Measurements from ENCODE around the gene SOX1.

SOX1 gene

GRCh38 chr13:112067116-112067741 lies at the start of gene SOX1:
Gene SOX1 (plus strand): TSS chr13:112067149. CDS start chr13:112067659, 510 bp downstream.
- DNase-seq (ENCODE audit: low spot score), result no peak

DNA sequence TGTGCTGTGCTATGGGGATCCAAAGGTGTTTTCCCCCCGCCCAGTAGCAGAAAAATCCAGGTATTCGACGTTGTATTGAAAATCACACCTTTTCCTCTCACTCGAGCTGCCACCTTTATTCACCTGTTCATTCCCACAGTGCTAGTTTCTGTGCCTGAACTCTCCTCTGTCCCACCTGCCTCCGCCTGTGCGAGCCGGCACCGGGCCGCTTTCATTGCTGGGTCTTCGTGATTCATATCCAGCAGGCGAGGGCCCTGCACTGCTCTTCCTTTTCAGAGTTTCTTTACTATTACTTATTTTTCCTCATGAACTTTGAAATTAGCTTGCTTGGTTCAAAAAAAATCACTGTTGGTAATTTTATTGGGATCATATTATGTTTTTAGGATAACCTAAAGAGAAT lies 42.4 kb upstream of the SOX1 start:
- DNase-seq (ENCODE audit: low spot score), result no peak

DNA sequence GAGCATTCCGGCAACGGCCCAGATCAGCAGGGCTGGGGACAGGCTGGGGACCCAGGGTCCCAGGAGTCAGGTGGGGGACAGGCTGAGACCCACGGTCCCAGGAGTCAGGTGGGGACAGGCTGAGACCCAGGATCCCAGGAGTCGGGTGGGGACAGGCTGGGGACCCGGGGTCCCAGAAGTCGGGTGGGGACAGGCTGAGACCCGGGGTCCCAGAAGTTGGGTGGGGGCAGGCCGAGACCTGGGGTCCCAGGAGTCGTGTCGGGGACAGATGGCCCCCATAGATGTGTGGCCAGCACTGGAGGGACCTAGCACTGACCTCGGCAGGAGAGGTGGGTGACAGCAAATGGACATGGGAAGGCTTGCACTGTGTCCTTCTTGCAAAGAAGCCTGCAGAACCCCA lies 39.7 kb upstream of the SOX1 start:
- DNase-seq (ENCODE audit: low spot score), result no peak

DNA sequence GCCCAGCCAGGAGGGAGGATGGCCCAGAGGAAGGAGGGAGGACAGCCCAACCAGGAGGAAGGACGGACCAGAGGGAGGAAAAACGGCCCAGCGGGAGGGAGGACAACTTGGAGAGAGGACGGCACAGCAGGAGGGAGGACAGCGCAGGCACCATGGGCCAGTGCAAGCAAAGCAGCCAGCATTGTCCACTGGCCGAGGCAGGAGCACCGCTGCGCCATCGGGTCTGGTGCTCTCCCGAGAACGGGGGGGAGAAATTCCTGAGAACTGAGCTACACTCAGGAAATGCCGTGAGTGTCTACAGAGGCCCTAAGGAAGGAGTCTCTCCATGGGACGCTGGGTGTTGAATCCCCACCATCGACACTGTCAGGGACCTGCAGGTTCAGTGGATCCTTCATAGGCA lies 38.5 kb upstream of the SOX1 start:
- no peak for DNase-seq (ENCODE audit: low spot score)

GRCh38 chr13:112029143-112029542 lies 37.8 kb upstream of the SOX1 start:
- no peak for DNase-seq (ENCODE audit: low spot score)

DNA sequence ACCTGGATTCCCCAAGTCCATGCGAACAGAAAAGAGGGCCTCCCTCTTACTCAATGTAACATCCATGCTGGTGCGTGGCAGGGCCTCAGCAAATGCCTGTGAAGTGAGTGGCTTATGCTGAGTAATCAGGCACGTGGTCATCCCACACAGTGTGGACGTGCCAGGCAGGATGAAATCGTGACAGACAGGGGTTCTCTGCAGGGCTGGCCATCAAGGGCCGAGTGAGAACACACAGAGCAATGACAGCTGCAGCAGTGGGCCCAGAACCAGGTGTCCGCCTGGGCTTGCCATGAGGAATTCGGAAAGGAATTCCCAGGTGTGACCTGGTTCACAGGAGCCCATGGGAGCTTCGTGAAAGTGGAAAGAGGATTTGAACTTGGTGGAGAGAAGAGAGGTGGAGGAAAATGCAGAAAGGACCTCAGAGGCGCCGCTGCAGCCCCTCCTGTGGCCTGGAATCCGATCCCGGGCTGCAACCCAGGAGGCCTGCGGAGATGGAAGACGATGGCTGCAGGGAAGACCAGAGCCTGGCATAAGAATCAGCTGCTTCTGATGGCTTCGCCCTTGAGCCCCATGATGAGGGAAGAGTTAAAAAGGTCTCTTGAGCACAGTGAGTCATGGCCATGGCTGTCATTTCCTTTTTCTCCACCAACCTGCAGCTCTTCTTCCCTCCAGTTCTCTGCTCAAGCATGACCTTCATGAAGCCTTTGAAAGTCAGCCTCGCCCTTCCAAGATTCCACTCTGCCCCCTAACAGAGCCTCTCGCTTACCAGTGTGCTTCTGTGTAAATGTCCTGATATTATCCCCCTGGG lies 34.6 kb upstream of the SOX1 start:
- no peak for DNase-seq (ENCODE audit: low spot score)

GRCh38 chr13:112034231-112034630 lies 32.7 kb upstream of the SOX1 start:
- no peak for DNase-seq (ENCODE audit: low spot score)

- no peak for DNase-seq (ENCODE audit: low spot score)
These were observed 32.1 kb upstream of the SOX1 start for GRCh38 chr13:112034846-112035245.

DNA sequence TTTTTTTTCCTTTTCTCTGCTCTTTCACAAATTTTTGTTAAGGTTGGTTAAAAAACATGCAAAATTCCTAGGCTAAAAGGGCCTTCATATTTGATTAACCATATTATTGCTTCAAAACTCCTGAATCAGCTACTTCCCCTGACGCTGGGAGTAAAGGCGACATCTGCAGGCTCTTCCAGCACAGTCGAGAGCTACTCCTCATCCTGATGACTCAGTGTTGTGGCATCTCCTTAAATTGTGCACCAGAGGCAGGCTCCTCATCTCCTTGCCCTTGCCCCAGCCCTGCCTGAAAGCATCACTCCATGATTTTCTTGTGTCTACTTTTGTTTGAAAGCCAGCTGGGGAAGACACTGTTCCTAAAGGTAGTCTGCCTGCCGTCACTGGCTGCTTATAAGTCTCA lies 24.5 kb upstream of the SOX1 start:
- no peak for DNase-seq (ENCODE audit: low spot score)

GRCh38 chr13:112052213-112052612 lies 14.7 kb upstream of the SOX1 start:
- DNase-seq (ENCODE audit: low spot score), result no peak

DNA sequence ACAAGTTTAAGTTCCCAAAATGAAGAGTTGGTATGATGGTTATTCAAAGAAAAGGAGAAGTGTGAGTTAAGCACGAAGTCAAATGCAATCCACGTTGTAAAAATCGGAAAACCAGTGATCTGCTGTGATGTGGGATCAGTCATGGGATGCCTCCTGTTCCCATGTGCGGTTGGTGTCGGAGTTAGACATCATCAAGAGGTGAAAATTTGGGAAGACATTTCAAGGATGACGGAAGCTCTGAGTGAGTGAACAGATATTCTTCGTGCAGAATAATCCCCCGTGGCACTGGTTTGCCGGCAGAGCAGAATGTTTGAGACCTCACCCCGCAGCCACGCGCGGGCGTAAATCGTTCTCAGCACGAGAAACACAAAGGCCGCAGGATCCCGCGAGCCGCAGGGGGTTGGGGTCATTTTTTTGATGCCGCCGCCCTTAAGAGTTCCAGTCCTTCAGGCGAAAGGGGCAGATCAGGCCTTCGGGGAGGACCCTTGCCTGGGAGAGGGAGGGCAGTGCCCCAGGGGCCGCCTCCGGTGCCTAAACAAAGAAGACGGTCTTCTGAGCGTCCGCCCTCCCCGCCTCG lies 13.7 kb upstream of the SOX1 start:
- no peak for DNase-seq (ENCODE audit: low spot score)

- DNase-seq (ENCODE audit: low spot score), result no peak
These were observed 13.0 kb upstream of the SOX1 start for GRCh38 chr13:112053744-112054615.

DNA sequence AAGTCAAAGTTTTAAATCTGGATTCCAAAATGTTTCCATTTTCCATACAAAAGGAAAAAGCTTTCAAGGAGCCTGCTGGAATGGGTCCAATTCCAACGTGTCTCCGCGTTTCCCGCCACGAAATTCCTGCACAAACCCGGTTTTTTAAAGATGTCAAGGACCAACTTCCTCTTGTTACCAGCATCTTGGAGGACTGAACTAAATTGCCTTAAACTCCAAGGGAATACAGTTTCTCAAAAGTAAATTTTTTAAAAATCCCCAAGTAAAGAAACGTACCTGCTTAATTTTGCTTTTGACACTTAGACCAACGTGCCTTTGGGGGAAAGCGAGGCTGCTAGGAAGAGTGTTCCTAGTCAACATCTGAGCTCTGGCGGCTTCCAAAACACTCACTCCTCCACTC lies 12.3 kb upstream of the SOX1 start:
- no peak for DNase-seq (ENCODE audit: low spot score)

- DNase-seq (ENCODE audit: low spot score), result no peak
These were observed 11.7 kb upstream of the SOX1 start for GRCh38 chr13:112055036-112055914.

DNA sequence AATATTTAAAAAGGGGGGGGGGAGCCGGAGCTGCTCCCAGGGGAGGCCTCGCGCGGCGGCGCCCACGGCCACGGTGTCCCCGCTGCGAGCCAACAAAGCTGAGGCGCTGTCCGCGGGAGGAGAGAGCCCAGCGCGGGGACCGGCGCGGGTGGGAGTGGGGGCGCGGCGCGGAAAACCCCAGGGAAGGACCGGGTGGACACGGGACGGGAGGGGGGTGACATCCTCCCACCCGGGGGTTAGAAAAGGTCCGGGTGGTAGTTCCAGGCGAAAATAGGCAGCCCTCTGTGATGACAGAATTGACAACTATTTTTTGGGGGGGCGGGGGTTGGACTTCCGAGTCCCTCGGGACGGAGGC lies 11.1 kb upstream of the SOX1 start:
- no peak for DNase-seq (ENCODE audit: low spot score)

DNA sequence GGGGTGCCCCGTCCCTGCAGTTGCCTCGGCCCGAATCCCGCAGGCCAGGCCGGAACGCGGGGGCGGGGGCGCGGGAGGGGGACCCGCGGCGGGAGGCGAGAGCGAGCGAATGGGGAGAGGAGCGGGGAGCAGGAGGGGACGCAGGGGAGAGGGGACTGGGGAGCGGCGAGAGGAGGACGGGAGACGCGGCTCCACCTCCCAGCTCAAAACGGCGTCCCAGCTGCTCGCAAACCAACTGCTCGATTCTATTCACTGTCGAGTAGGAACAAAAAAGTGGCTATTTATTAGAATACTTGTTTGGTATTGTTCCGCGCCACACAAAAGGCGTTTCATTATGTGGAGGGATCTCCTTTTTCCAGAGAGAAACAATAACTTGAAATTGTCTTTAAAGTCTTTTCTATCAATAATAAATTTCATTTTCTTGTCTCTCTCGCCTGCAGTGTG lies 10.6 kb upstream of the SOX1 start:
- DNase-seq (ENCODE audit: low spot score), result no peak

- DNase-seq (ENCODE audit: low spot score), result no peak
These were observed 10.1 kb upstream of the SOX1 start for GRCh38 chr13:112056739-112057438.

DNA sequence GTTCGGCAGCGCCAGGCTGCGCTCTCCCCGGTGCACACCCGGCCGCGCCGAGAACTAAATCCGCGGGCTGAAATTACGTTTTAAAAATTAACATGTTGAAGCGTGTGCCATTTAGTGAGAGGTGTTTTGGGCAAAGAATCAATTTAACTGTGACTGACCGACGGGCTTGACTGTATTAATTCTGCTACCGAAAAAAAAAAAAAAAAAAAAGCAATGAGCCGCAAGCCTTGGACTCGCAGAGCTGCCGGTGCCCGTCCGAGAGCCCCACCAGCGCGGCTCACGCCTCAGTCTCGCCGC lies 9.6 kb upstream of the SOX1 start:
- no peak for DNase-seq (ENCODE audit: low spot score)

DNA sequence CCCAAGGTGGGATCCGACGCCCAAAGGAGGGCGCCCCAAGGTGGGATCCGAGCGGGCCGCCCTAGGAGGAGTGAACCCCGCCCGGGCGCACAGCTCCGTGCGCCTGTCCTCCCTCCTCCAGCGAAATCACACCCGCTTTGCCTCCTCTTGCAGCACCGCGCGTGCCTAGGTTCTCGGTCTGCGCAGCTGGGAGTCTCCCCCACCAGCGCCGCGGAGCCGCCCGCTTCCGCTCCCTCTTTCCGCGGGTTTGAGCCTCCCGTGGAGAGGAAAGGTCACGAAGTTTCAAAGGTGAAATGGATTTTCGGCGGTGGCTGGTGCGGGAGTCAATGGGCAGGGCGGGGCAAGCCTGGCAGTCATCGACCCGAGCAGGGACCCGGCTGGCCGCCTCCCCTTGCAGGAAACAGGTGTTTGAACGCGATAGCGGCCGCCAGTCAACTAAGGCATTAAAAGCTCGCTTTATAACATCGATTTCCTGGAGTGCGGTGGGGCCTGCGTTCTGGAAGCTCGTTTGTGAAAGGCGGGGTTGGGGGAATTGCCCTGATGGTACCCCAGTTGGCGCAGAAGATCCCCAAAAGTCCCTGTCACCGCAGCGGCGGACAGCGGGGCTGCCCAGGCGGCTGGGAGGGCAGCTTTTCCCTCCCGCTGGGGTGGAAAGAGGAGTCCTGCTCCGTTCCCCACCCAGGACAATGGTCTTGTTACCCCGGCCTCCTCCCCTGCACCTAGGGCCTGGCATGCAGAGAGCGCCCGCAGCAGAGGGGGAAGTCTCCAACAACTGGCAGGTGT lies 9.0 kb upstream of the SOX1 start:
- no peak for DNase-seq (ENCODE audit: low spot score)

GRCh38 chr13:112058519-112058873 lies 8.5 kb upstream of the SOX1 start:
- DNase-seq (ENCODE audit: low spot score), result no peak
